ENCODE measurements around the gene SLC38A10. TPM values are rescaled to one million over a fixed set of nuclear protein-coding genes. Genes with fewer than 3 reads are reported as not detected.

SLC38A10 gene
- total RNA-seq, 2 experiments from 2014 or later: 35.7 to 38.7 TPM

DNA sequence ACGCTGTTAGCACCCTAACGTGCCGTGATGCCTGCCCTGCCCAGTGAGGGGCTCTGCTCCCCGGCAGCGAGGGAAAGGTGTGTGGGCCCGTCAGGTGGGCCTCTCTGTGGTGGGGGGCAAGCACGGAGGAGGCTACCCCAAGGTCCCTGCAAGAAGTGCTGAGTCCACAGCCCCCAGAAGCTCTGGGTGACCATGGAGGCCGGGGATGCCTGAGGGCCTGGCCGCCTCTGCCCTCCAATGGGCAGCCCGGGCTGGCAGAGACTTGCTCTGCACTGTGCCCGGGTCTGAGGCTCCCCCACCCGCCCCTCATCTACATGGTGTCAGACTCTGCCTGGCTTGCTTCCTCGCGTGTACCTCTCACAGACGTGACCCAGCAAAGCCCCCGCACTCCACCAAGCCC, 12.2 kb downstream of the SLC38A10 start:
- Mint-ChIP-seq H3K36me3 (peaks cover 4% of the 10 kb centered on the region), H3K27ac (no peak overlapping the region), H3K4me3 (no peak overlapping the region), H3K27me3 (no peaks in the 10 kb centered on the region), H3K9me3 (no peaks in the 10 kb centered on the region), H3K4me1 (peaks cover 19% of the 10 kb centered on the region)
- no peak for DNase-seq

DNA sequence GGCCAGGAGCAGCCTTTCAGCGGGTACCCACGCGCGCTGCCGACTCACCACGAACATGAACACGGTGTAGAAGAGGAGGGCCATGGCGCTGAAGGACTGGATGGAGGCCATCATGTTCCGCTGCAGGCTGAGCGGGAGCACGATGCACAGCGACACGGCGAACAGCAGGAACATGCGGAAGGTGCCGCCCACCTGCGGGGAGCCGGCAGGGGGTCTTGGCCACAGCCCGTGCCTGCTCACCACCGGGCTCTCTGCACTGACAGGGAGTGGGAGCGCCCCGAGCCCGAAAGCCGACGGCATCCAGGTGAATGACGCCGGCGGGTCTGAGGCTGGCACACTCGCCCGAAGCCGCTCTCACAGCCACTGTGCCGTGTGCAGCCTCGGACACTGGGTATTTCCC, 13.0 kb downstream of the SLC38A10 start:
- no peak overlapping the region for H3K4me3 Mint-ChIP-seq
- peaks cover 19% of the 10 kb centered on the region for H3K4me1 Mint-ChIP-seq
- no peaks in the 10 kb centered on the region for H3K27me3 Mint-ChIP-seq
- no peak for DNase-seq
- peaks cover 4% of the 10 kb centered on the region for H3K36me3 Mint-ChIP-seq
- H3K27ac Mint-ChIP-seq: no peak overlapping the region
- no peaks in the 10 kb centered on the region for H3K9me3 Mint-ChIP-seq

DNA sequence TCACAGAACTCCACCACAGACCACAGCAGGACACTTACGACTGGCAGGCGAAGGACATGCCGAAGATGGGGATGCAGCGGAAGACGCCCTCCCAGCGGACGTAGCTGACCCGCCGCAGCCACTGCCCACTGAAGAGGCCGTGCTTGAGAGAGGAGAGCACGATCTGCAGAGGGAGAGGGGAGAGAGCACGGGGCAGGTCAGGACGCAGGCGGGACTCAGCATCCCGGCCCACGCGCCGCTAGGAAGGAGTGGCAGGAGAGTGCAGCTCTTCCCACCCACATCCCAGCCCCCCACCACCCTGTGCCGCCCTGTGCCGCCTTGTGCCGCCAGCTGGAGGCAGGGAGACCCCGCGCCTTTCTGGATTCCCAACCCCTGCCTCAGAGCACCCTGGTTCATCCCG, 14.5 kb downstream of the SLC38A10 start:
- no peaks in the 10 kb centered on the region for H3K9me3 Mint-ChIP-seq
- no peaks in the 10 kb centered on the region for H3K27me3 Mint-ChIP-seq
- peaks cover 10% of the 10 kb centered on the region for H3K4me1 Mint-ChIP-seq
- peaks cover 8% of the 10 kb centered on the region for H3K36me3 Mint-ChIP-seq
- no peak for DNase-seq
- no peak overlapping the region for H3K4me3 Mint-ChIP-seq
- H3K27ac Mint-ChIP-seq: no peak overlapping the region

DNA sequence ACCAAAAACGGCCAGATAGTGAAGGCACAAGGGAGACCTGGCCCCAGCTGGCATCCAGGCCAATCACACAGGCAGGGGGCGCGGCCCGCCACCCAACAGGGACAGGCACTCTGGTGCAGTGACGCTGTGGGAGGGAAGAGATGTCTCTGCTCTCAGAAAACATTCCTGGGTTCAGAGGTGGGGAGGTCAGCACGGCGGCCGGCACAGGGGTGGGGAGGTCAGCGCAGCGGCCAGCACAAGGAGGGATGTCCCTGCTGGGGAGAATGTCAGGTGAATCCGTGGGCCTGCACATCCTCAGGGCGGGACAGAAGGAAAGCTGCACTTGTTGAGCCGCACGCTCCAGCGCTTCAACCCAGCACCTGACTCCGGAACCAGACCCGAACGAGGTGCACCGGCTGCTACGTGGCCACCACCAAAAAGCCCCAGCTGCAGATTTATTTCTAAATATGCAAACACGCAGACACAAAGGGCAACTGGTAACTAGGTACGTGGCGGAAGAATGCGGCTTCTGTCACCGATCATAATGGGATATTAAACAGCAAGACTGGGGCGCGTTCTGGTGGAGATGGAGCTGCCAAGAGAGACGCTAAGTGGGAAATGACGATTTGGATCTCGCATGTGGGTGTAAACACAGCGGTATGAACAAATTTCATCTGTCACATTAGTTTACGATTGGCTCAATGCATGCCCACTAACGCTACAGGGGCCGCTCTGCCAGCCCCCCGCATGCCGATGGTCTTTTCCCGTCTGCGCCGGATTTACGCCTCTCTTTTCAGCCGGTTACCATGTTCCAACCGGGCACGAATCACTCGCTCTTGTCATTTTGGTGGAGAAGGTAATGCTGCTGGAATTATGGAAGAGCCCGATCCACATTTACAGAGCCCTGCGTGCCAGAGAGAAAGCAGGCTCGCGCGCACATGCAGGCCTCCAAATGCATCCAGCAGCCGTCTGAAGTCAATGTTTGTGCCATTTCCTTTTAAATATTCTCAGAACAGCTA, 15.5 kb downstream of the SLC38A10 start:
- peaks cover 8% of the 10 kb centered on the region for H3K36me3 Mint-ChIP-seq
- H3K4me1 Mint-ChIP-seq: peaks cover 4% of the 10 kb centered on the region
- no peaks in the 10 kb centered on the region for H3K27me3 Mint-ChIP-seq
- no peak overlapping the region for H3K4me3 Mint-ChIP-seq
- no peak for DNase-seq
- no peaks in the 10 kb centered on the region for H3K9me3 Mint-ChIP-seq
- no peak overlapping the region for H3K27ac Mint-ChIP-seq

GRCh38 chr17:81278831-81279230, 16.3 kb downstream of the SLC38A10 start:
- H3K36me3 Mint-ChIP-seq: peaks cover 8% of the 10 kb centered on the region
- no peak for DNase-seq
- H3K27ac Mint-ChIP-seq: no peak overlapping the region
- no peaks in the 10 kb centered on the region for H3K9me3 Mint-ChIP-seq
- H3K27me3 Mint-ChIP-seq: no peaks in the 10 kb centered on the region
- H3K4me1 Mint-ChIP-seq: no peaks in the 10 kb centered on the region
- H3K4me3 Mint-ChIP-seq: no peak overlapping the region

DNA sequence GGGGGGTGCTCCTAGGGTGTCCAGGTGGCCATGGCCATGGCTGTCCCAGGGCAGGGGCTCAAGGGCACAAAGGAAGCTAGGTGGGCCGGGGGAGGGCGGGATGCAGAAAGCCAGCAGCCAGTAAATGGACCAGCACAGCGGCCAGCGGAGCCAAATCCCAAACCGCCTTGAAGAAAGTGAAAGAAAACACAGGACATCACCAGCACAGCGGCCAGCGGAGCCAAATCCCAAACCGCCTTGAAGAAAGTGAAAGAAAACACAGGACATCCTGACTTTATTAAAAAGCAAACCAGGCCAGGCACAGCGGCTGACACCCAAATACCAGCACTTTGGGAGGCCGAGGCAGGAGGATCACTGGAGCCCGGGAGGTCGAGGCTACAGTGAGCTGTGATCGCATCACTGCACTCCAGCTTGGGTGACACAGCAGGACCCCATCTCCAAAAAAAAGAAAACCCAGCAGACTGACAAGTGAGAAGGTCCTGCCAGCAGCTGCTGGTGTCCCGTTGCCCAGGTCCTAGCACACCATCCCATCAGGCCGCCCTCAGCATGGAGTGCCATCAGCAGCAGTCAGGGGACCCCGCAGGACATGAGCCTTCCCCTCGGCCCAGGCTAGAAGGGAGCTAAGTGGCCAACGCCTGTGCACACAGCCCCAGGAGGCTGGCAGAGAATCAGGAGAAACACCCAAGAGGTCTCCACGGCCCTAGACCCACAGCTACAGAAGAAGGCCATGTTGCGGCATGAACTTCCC, 17.0 kb downstream of the SLC38A10 start:
- no peaks in the 10 kb centered on the region for H3K4me1 Mint-ChIP-seq
- H3K27me3 Mint-ChIP-seq: no peaks in the 10 kb centered on the region
- peaks cover 8% of the 10 kb centered on the region for H3K36me3 Mint-ChIP-seq
- no peak overlapping the region for H3K4me3 Mint-ChIP-seq
- H3K9me3 Mint-ChIP-seq: no peaks in the 10 kb centered on the region
- no peak overlapping the region for H3K27ac Mint-ChIP-seq
- no peak for DNase-seq

GRCh38 chr17:81277421-81277820, 17.7 kb downstream of the SLC38A10 start:
- DNase-seq: no peak
- Mint-ChIP-seq H3K27ac (no peak overlapping the region), H3K4me1 (no peaks in the 10 kb centered on the region), H3K27me3 (no peaks in the 10 kb centered on the region), H3K36me3 (peaks cover 13% of the 10 kb centered on the region), H3K9me3 (no peaks in the 10 kb centered on the region), H3K4me3 (no peak overlapping the region)

GRCh38 chr17:81276781-81277180, 18.3 kb downstream of the SLC38A10 start:
- H3K36me3 Mint-ChIP-seq: peaks cover 13% of the 10 kb centered on the region
- no peak overlapping the region for H3K4me3 Mint-ChIP-seq
- H3K4me1 Mint-ChIP-seq: no peaks in the 10 kb centered on the region
- H3K27ac Mint-ChIP-seq: no peak overlapping the region
- no peak for DNase-seq
- no peaks in the 10 kb centered on the region for H3K27me3 Mint-ChIP-seq
- no peaks in the 10 kb centered on the region for H3K9me3 Mint-ChIP-seq

GRCh38 chr17:81274471-81274855, 20.6 kb downstream of the SLC38A10 start:
- H3K9me3 Mint-ChIP-seq: no peaks in the 10 kb centered on the region
- no peak for DNase-seq
- H3K27ac Mint-ChIP-seq: no peak overlapping the region
- H3K4me3 Mint-ChIP-seq: no peak overlapping the region
- H3K36me3 Mint-ChIP-seq: peaks cover 11% of the 10 kb centered on the region
- no peaks in the 10 kb centered on the region for H3K4me1 Mint-ChIP-seq
- no peaks in the 10 kb centered on the region for H3K27me3 Mint-ChIP-seq

GRCh38 chr17:81273698-81274470, 21.2 kb downstream of the SLC38A10 start:
- Mint-ChIP-seq H3K27me3 (no peaks in the 10 kb centered on the region), H3K4me3 (no peak overlapping the region), H3K9me3 (no peaks in the 10 kb centered on the region), H3K36me3 (peaks cover 10% of the 10 kb centered on the region), H3K27ac (no peak overlapping the region), H3K4me1 (no peaks in the 10 kb centered on the region)
- no peak for DNase-seq

DNA sequence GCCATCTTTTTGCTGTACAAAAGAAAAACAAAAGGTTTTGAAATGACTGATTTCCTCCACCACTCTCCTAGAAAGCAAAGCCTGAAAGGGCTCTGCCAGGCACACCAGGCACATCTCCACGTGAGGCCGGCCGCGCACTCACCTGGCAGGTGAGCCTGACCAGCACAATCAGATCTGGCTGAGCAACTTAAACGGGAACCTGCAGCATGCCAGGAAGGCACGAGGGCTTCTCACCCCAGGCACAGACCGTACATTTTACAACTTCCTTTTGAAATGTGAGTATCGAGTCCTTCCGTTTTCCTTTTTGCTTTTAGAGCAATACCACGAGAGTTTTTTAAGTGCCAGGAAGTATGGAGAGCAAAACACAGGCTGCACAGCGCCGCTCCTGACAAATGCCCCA, 22.5 kb downstream of the SLC38A10 start:
- no peaks in the 10 kb centered on the region for H3K27me3 Mint-ChIP-seq
- H3K4me3 Mint-ChIP-seq: no peak overlapping the region
- H3K27ac Mint-ChIP-seq: no peak overlapping the region
- H3K36me3 Mint-ChIP-seq: peaks cover 14% of the 10 kb centered on the region
- H3K4me1 Mint-ChIP-seq: peaks cover under 1% of the 10 kb centered on the region
- no peak for DNase-seq
- no peaks in the 10 kb centered on the region for H3K9me3 Mint-ChIP-seq

DNA sequence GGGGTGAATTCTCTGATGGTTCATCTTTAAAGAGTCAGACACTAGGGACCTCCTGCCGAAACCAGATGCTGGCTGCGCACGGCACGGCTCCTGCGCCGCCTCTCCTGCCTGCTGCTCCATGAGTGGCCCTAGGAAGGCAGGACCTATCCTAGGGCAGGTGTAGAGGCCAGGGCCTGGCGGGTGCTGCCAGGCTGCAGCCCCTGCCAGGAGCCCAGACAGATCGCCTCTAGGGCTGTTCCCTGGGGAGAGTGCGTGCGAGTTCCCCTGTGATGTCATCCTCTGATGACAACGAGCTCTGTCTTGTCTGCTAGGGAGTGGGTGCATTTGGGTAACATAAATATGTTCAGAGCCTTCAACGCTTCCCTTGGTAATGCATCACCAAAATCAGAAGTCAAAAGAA, 23.9 kb downstream of the SLC38A10 start:
- Mint-ChIP-seq H3K36me3 (peaks cover 15% of the 10 kb centered on the region), H3K4me1 (peaks cover 4% of the 10 kb centered on the region), H3K4me3 (no peak overlapping the region), H3K27ac (no peak overlapping the region), H3K9me3 (no peaks in the 10 kb centered on the region), H3K27me3 (no peaks in the 10 kb centered on the region)
- DNase-seq: no peak

DNA sequence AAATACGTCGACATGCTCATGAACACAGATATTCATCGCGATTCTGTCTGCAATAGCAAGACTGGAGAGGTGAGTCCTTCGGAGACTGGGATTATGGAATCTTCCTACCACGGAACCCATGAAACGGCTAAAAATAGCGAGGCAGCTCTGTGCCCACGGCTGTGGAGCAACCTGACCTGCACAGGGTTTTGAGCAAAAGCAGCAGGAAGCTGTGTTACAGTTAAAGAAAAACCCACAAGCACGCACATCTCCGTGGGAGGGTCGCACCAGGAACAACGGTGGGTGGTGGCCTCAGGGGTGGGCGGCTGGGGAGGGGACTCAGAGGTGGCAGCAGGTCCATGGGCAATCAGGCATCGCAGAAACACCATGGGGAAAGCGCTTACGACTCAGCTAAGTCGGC, 24.8 kb downstream of the SLC38A10 start:
- no peaks in the 10 kb centered on the region for H3K27me3 Mint-ChIP-seq
- peaks cover 4% of the 10 kb centered on the region for H3K4me1 Mint-ChIP-seq
- H3K27ac Mint-ChIP-seq: no peak overlapping the region
- peaks cover 15% of the 10 kb centered on the region for H3K36me3 Mint-ChIP-seq
- H3K4me3 Mint-ChIP-seq: no peak overlapping the region
- no peaks in the 10 kb centered on the region for H3K9me3 Mint-ChIP-seq
- no peak for DNase-seq

GRCh38 chr17:81267390-81268067, 27.6 kb downstream of the SLC38A10 start:
- no peaks in the 10 kb centered on the region for H3K27me3 Mint-ChIP-seq
- H3K9me3 Mint-ChIP-seq: no peaks in the 10 kb centered on the region
- peaks cover 13% of the 10 kb centered on the region for H3K36me3 Mint-ChIP-seq
- no peak overlapping the region for H3K4me3 Mint-ChIP-seq
- DNase-seq: no peak
- H3K27ac Mint-ChIP-seq: no peak overlapping the region
- H3K4me1 Mint-ChIP-seq: peaks cover 4% of the 10 kb centered on the region
